ENCODE measurements around the gene SYT12. TPM values are rescaled to one million over a fixed set of nuclear protein-coding genes. Genes with fewer than 3 reads are reported as not detected.
"Not testable (repeated sequence)": the region's sequence is repeated elsewhere in the genome, so short reads cannot be mapped to it uniquely, and the experiment has no call there.

The SYT12 gene
- total and polyA plus RNA-seq, 2 of the 13 experiments (the other 11 are each of a cell fraction or from before 2014, with no cell fraction given), result 0.01 to 0.02 TPM

GRCh38 chr11:66987924-66988637, 34.9 kb upstream of the SYT12 start:
- no TSS peak for BruUV-seq (replicated peaks)

GRCh38 chr11:66988741-66989140, 34.2 kb upstream of the SYT12 start:
- ATAC-seq; H3K9me3 ChIP-seq (ENCODE audit: low read length); in situ Hi-C loops (cut with HindIII; ENCODE audit: extremely low pct_ligation_motif_present, low pct_unique_long_range_greater_than_20kb); H3K36me3 ChIP-seq (replicated peaks in 1 of 2; ENCODE audit: control insufficient read depth in 1 of 2, insufficient read depth in 2 of 2, low read length in 2 of 2); FAIRE-seq; H3K9ac ChIP-seq (ENCODE audit: insufficient read depth, low read depth, low read length); BruUV-seq (replicated peaks); H3K79me2 ChIP-seq (ENCODE audit: insufficient read depth, low read length); H3K4me2 ChIP-seq (ENCODE audit: low read depth, low read length); H3K27ac ChIP-seq (ENCODE audit: extremely low read length, insufficient read depth, low read length); H4K20me1 ChIP-seq (ENCODE audit: insufficient read depth, low read length); H2AFZ ChIP-seq (ENCODE audit: low read length); CTCF ChIA-PET (ENCODE audit: low intra/inter-chr PET ratio, low total read pairs); intact Hi-C loops (cut with micrococcal nuclease; ENCODE audit: unreplicated experiment); H3K4me3 ChIP-seq (replicated peaks in 1 of 3; ENCODE audit: insufficient read depth in 1 of 3, low read depth in 2 of 3, low read length in 3 of 3); POLR2A ChIA-PET; DNase-seq (ENCODE audit: low spot score): not testable (repeated sequence)
- peaks cover 20% of the 10 kb centered on the region for H3K4me1 ChIP-seq (ENCODE audit: insufficient read depth, low read length)
- peaks cover 4 to 20% of the 10 kb centered on the region in 2 experiments; a peak in 2 of 5 replicates for H3K27me3 ChIP-seq (ENCODE audit: control insufficient read depth in 1 of 2, insufficient read depth in 2 of 2, low read length in 2 of 2)
- 86% methylated on average over 7 of the region's 28 CpGs for WGBS (ENCODE audit: low lambda C conversion rate)

More at GRCh38 chr11:66987924-66988637, 34.9 kb upstream of the SYT12 start:
- H3K27ac ChIP-seq (ENCODE audit: extremely low read length, insufficient read depth, low read length), result no peak overlapping the region
- H4K20me1 ChIP-seq (ENCODE audit: insufficient read depth, low read length), result no peaks in the 10 kb centered on the region
- ChIA-PET POLR2A (no interaction called here), CTCF (ENCODE audit: low intra/inter-chr PET ratio, low total read pairs) (no interaction called here)
- H3K36me3 ChIP-seq (replicated peaks in 1 of 2; ENCODE audit: control insufficient read depth in 1 of 2, insufficient read depth in 2 of 2, low read length in 2 of 2), result no peaks in the 10 kb centered on the region
- no peak for TF ChIP-seq SIN3B (IDR thresholded peaks at IDR 0.05; ENCODE audit: low read length)
- no peak for TF ChIP-seq ZZZ3 (CRISPR knock-in tag; IDR thresholded peaks at IDR 0.05; ENCODE audit: borderline replicate concordance)
- no peak for TF ChIP-seq MIXL1 (CRISPR knock-in tag; IDR thresholded peaks at IDR 0.05)
- TF ChIP-seq TOPORS (CRISPR knock-in tag; IDR thresholded peaks at IDR 0.05), result no peak
- no peak for TF ChIP-seq GMEB1 (CRISPR knock-in tag; IDR thresholded peaks at IDR 0.05; ENCODE audit: borderline replicate concordance)
- TF ChIP-seq ZNF556 (CRISPR knock-in tag; IDR thresholded peaks at IDR 0.05; ENCODE audit: borderline replicate concordance), result no peak
- peak; percentile 59; the same call in 1 of the 2 replicates for TF ChIP-seq ZMYM3 (CRISPR knock-in tag; IDR thresholded peaks at IDR 0.05)
- peak overlapping the region; percentile 45 for H3K4me2 ChIP-seq (ENCODE audit: low read depth, low read length)
- H3K4me1 ChIP-seq (ENCODE audit: insufficient read depth, low read length), result peaks cover 20% of the 10 kb centered on the region
- H3K27me3 ChIP-seq (ENCODE audit: control insufficient read depth in 1 of 2, insufficient read depth in 2 of 2, low read length in 2 of 2), result peaks cover 4 to 26% of the 10 kb centered on the region in 2 experiments; a peak in 2 of 5 replicates
- intact Hi-C loops (cut with micrococcal nuclease; ENCODE audit: unreplicated experiment), result no loop called here
- no peaks in the 10 kb centered on the region for H3K9me3 ChIP-seq (ENCODE audit: low read length)
- H3K9ac ChIP-seq (ENCODE audit: insufficient read depth, low read depth, low read length), result no peak overlapping the region
- 24% methylated on average over 13 of the region's 13 CpGs for WGBS (ENCODE audit: low lambda C conversion rate)
- no peak for ATAC-seq
- no peaks in the 10 kb centered on the region for H3K79me2 ChIP-seq (ENCODE audit: insufficient read depth, low read length)
- no peak for FAIRE-seq
- DNase-seq (ENCODE audit: low spot score), result no peak
- in situ Hi-C loops (cut with HindIII; ENCODE audit: extremely low pct_ligation_motif_present, low pct_unique_long_range_greater_than_20kb), result no loop called here
- no peak overlapping the region for H2AFZ ChIP-seq (ENCODE audit: low read length)
- peak overlapping the region in 1 of 3 experiments; percentile 1; a peak in 2 of 6 replicates for H3K4me3 ChIP-seq (replicated peaks in 1 of 3; ENCODE audit: insufficient read depth in 1 of 3, low read depth in 2 of 3, low read length in 3 of 3)

Measured in HepG2 (cell line).